H7 (cell line): ENCODE results near the gene PHACTR2. TPM values are rescaled to one million over a fixed set of nuclear protein-coding genes. Genes with fewer than 3 reads are reported as not detected.
A peak's percentile ranks its signal among the peaks of the same experiment; 100 is the strongest.
"Not testable (repeated sequence)": the region's sequence is repeated elsewhere in the genome, so short reads cannot be mapped to it uniquely, and the experiment has no call there.

ENCODE experiments used
- DNase-seq: peaks from one replicate; pipeline ENCODE4 v3.0.0; 2012
- H3K27me3 ChIP-seq: 2 replicates; pipeline ENCODE4 v1.6.0; 2011; ENCODE audit warnings: mild to moderate bottlenecking, low read length; ENCODE audit not compliant: control insufficient read depth, insufficient read depth
- H3K36me3 ChIP-seq: replicated peaks from 2 replicates; pipeline ENCODE4 v1.5.1; 2011; ENCODE audit warnings: low read length; ENCODE audit not compliant: control insufficient read depth, insufficient read depth
- H3K4me3 ChIP-seq: 2 replicates; pipeline ENCODE4 v1.5.1; 2011; ENCODE audit warnings: low read depth, mild to moderate bottlenecking, control low read depth, low read length, moderate library complexity; ENCODE audit not compliant: insufficient read depth
- total RNA-seq: library from RNA; depleted of rRNA; stranded (reverse); fragments of >200 nt; shearing (Covaris generic); gene quantifications from 2 replicates; pipeline ENCODE4 v1.2.3, GENCODE V29; 2014

Gene PHACTR2
- total RNA-seq, 1 experiment from 2014 or later = 35.1 TPM

DNA sequence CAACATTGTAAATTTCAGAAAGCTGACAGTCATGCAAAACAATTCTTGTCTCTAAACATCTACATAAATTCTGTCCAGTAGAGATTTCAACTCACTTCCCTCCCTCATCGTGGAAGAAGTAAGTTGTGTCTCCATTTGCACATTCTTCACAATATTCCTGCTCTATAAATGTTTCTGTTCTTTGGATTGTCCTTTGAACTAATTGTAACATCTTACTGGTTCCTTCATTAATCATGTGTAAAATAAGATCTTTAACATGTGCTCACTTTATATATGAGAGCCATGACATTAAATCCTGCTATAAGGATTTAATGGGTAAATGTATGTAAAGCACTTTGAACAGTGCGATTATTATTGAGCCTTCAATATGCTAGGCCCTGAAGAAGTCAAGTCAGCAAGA, 158.4 kb downstream of the PHACTR2 start:
- DNase-seq = no peak
- H3K27me3 ChIP-seq = no peaks in the 10 kb centered on the region
- H3K36me3 ChIP-seq = no peaks in the 10 kb centered on the region
- no peak overlapping the region for H3K4me3 ChIP-seq

DNA sequence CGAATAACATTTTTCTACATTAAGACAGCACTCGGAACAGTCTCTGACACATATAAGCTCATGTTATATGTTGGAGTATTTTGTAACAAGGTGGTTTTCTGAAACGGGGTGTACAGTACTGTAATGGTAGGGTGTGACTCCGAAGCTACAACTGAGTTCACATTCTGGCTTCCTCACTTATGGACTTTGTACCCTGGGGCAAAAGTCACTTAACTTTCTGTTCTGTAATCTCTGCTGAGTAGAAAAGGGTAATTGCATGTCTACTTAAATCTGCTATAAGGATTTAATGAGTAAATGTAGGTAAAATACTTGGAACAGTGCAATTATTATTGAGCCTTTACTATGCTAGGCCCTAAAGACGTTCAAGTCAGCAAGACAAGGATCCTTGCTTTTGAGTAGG, 160.6 kb downstream of the PHACTR2 start:
- no peak overlapping the region for H3K4me3 ChIP-seq
- H3K36me3 ChIP-seq = no peaks in the 10 kb centered on the region
- no peaks in the 10 kb centered on the region for H3K27me3 ChIP-seq
- no peak for DNase-seq

DNA sequence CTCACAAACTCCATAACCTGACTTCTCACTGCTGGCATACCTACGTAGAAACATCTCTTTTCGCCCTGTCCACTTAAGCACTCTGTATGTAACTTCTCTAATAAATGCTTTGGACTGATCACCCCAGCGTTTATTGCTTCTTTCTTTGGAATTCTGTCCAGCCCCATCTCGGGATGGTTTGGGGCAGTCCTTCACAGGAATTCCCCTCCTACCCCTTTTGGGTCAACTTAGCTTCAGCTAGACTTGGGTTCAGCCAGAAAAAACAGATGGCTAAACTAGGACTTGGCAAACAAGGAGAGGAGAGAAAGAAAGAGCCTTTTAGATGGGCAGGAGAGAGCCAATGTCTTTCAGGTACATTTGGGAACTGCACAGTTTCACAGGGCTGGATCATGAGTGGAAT, 161.4 kb downstream of the PHACTR2 start:
- DNase-seq = no peak
- no peaks in the 10 kb centered on the region for H3K36me3 ChIP-seq
- H3K27me3 ChIP-seq = no peaks in the 10 kb centered on the region
- no peak overlapping the region for H3K4me3 ChIP-seq

DNA sequence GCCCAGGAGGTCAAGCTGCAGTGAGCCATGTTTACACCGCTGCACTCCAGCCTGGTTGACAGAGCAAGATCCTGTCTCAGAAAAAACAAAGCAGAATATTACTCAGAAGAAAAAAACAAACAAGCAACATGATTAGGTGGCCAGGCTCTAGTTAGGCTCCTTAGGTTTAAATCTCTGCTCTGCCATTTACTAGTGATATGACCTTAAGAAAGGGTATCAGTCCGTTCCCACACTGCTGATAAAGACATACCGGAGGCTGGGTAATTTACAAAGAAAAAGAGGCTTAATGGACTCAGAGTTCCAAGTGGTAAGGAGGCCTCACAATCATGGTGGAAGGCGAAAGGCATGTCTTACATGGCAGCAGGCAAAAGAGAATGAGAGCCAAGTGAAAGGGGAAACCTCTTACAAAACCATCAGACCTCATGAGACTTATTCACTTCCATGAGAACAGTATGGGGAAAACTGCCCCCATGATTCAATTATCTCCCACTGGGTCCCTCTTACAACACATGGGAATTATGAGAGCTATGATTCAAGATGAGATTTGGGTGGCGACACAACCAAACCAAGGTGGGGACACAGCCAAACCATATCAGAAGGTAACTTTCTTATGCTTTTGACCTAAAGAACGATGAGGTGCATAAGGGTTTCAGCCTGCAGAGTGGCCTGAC, 163.0 kb downstream of the PHACTR2 start:
- peaks cover 9% of the 10 kb centered on the region for H3K36me3 ChIP-seq
- no peaks in the 10 kb centered on the region for H3K27me3 ChIP-seq
- H3K4me3 ChIP-seq = no peak overlapping the region
- no peak for DNase-seq

DNA sequence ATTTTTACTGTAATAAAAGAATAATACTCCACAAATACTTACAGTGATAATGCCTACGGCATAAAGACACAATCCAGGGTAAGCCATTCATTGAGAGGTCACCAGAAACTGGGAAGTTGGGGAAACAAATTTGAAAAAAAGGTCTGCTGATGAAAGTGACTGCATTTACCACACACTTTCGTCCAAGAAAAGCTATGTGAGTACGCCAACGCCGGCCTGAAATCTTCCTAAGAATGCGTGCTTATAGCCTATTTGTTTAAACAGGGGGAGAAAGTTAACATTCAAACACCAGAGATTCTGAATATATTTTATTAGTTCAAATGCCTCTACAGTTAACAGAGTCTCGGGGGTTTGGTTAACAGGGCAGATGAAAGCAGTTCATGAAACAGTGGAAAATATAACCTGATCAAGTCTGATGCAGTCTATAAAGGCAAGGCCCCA, 164.7 kb downstream of the PHACTR2 start:
- peak overlapping the region; percentile 91 for H3K4me3 ChIP-seq
- DNase-seq = peak; percentile 17
- no peaks in the 10 kb centered on the region for H3K27me3 ChIP-seq
- peaks cover 22% of the 10 kb centered on the region for H3K36me3 ChIP-seq

DNA sequence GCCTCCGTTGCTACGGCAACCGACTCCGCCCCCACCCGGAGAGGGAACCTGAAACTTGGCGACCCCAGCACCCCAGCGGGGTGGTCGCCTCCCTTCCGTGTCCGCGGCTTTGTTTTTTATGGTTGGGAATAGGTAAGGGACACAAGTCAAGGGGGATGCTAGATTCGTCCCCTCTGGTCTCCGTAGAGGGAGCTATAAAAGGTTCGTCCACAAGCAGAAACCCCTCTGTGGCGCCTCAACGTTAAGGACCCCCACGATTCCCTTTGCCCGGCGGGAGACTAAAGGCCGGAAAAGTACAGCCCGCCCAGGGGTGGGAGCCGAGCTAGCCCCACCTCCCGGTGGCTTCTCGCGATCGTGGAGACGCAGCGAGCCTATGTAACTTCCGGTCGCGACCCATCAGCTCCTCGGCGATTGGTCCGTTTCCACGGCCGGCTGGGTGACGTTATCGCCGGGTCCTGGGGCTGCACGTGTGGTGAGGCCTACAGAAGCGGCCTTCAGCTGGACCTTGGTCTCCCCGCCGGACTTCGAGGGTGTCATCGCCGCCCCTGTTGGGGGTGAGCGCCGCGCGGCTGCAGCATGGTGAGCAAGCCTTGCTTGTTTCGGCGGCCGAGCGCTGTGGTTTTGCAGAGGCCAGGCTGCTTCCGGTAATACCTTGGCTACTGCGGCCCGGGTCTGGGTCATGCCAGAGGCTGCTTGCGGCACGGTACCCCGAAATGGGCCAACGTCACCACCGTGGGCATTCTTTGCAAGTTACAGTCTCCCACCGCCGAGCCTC, 165.3 kb downstream of the PHACTR2 start, which contains the start of gene LTV1:
TSS of gene LTV1 (plus strand) at position 437 of the 775 bp plus-strand sequence. CDS start at position 577, 140 bp downstream.
- Histone ChIP-seq H3K27me3 (no peaks in the 10 kb centered on the region), H3K4me3 (peak within 1 kb of the TSS; percentile 91), H3K36me3 (peaks cover 22% of the 10 kb centered on the region)
- DNase-seq = peak; percentile 97

DNA sequence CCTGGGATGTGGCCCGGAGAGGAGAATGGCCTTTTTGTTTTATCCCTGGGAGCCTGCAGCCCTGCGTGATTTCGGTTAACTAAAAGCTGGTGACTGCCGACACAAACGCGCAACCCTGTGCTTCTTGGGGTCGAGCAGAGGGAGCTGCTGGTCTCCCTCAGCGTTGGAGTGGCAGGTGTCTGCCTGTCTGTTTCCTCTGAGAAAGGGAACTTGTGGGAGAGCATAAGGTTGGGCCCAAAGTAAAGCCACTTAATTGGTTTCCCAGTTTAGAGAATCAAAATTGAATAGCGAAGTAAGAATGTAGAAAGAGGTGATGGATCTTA, 165.9 kb downstream of the PHACTR2 start:
- H3K27me3 ChIP-seq = no peaks in the 10 kb centered on the region
- H3K36me3 ChIP-seq = peaks cover 26% of the 10 kb centered on the region
- no peak for DNase-seq
- H3K4me3 ChIP-seq = peak overlapping the region; percentile 91

DNA sequence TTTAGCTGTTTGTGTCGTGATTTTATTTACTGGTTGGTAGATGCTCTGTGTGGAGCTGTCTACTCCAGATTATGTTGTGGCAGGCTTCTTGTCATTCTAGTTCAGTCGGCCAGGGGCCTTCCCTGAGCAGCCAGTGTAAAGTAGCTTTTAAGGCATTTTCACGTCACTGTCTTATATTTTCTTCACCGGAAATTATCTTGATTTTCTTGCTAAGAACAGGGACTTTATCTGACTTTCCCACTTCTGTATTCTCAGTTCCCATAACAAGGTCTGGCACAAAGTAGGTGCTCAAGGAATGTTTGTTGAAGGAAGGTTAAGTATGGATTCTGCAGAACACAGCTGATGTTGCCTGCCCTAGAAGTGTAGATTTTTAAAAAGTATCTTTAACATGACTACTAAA, 166.2 kb downstream of the PHACTR2 start:
- no peaks in the 10 kb centered on the region for H3K27me3 ChIP-seq
- peaks cover 27% of the 10 kb centered on the region for H3K36me3 ChIP-seq
- no peak for DNase-seq
- H3K4me3 ChIP-seq = peak overlapping the region; percentile 91

DNA sequence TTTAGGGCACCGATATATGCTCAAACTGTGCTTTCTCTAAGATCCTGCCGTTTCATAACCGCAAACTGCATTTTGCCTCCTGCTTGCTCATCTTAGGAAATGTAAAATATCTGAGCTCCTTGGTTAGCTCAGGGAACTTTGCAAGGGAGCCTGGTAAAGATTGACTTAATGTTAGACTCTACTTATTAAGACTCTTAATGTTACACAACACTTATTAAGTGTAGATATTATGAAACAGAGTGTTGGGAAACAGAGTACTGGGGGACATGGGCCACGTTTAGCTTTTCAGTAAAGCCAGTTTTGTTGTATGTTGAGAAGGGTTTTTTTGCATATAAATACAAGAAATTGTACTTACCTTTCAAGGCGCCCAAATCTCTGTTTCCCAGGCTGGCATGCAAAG, 167.3 kb downstream of the PHACTR2 start:
- no peaks in the 10 kb centered on the region for H3K27me3 ChIP-seq
- H3K36me3 ChIP-seq = peaks cover 29% of the 10 kb centered on the region
- H3K4me3 ChIP-seq = no peak overlapping the region
- no peak for DNase-seq

DNA sequence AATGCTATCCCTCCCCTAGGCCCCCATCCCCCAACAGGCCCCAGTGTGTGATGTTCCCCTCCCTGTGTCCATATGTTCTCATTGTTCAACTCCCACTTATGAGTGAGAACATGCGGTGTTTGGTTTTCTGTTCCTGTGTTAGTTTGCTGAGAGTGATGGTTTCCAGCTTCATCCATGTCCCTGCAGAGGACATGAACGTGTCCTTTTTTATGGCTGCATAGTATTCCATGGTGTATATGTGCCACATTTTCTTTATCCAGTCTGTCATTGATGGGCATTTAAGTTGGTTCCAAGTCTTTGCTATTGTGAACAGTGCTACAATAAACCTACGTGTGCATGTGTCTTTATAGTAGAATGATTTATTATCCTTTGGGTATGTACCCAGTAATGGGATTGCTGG, 173.9 kb downstream of the PHACTR2 start:
- H3K27me3 ChIP-seq, DNase-seq, H3K4me3 ChIP-seq: not testable (repeated sequence)
- peaks cover 14% of the 10 kb centered on the region for H3K36me3 ChIP-seq

DNA sequence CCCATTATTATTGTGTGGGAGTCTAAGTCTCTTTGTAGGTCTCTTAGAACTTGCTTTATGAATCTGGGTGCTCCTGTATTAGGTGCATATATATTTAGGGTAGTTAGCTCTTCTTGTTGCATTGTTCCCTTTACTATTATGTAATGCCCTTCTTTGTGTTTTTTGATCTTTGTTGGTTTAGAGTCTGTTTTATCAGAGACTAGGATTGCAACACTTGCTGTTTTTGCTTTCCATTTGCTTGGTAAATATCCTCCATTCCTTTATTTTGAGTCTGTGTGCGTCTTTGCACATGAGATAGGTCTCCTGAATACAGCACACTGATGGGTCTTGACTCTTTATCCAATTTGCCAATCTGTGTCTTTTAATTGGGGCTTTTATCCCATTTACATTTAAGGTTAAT, 177.3 kb downstream of the PHACTR2 start:
- H3K27me3 ChIP-seq, H3K4me3 ChIP-seq, DNase-seq: not testable (repeated sequence)
- H3K36me3 ChIP-seq = peaks cover 17% of the 10 kb centered on the region

DNA sequence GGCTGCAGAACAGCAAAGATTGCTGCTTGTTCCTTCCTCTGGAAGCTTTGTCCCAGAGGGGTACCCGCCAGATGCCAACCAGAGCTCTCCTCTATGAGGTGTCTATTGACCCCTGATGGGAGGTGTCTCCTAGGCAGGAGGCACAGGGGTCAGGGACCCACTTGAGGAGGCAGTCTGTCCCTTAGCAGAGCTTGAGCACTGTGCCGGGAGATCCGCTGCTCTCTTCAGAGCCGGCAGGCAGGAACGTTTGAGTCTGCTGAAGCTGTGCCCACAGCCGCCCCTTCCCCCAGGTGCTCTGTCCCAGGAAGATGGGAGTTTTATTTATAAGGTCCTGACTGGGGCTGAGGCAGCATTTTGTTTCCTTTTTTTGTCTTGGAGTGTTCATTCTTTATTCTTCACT, 179.0 kb downstream of the PHACTR2 start:
- DNase-seq = not testable (repeated sequence)
- peaks cover 18% of the 10 kb centered on the region for H3K36me3 ChIP-seq

DNA sequence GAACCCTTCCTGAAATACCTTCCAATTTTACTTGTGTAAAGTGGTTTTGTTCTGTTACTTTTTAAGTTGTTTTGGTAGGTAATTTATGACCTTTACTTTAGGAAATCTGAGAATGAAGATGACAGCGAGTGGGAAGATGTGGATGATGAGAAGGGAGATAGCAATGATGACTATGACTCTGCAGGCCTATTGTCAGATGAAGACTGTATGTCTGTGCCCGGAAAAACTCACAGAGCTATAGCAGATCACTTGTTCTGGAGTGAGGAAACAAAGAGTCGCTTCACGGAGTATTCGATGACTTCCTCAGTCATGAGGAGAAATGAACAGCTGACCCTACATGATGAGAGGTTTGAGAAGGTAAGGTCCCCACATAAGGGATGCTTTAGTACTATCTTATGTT, 179.9 kb downstream of the PHACTR2 start:
- no peaks in the 10 kb centered on the region for H3K27me3 ChIP-seq
- DNase-seq = no peak
- H3K36me3 ChIP-seq = peaks cover 21% of the 10 kb centered on the region
- no peak overlapping the region for H3K4me3 ChIP-seq

More for the DNA sequence above, 179.0 kb downstream of the PHACTR2 start:
- not testable (repeated sequence) for H3K4me3 ChIP-seq, H3K27me3 ChIP-seq

DNA sequence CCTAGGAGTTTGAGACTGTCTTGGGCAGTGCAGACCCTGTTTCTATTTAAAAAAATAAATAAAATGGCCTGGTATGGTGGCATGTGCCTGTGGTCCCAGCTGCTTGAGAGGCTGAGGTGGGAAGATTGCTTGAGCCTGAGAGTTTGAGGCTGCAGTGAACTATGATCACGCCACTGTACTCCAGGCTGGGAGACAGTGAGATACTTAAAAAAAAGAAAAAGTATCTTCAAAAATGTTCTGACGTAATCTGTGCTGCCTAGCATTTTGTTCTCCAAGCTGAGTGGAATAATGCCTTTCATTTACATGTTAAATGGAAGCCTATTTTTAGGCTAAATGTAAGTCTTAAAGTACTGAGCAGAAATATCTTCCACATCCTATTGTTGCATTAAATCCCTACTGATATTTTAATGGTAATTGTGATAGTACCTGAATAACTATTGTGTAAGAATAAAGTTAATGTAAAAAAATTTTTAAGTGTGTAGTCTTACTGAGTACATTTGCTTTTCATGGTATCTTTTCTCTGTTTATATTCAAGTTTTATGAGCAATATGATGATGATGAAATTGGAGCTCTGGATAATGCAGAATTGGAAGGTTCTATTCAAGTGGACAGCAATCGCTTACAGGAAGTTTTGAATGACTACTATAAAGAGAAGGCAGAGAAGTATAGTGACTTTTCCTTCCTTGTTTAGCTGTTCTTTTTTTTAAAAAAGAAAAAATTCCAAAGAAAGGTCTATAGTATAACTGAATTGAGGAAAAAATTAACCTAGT, 182.3 kb downstream of the PHACTR2 start:
- peaks cover 25% of the 10 kb centered on the region for H3K36me3 ChIP-seq
- DNase-seq = no peak
- no peaks in the 10 kb centered on the region for H3K27me3 ChIP-seq
- no peak overlapping the region for H3K4me3 ChIP-seq

DNA sequence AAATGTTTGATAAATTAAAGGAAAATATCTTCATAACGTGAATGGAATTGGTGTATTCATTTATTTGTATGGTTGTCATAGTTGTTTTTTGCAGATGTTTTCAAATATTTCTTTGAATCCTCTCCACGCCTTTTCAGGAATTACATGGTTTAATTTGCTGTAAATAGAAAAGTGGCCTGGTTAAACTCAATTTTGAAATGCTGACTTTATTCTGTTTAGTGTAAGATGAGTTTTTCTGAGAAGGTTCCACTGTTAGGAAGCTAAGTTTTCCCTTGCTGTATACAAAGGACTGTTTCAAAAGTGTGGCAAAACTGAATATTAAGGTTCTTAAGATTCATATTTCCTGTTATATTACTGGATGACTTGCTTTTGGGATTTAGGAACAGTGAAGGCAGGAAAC, 186.0 kb downstream of the PHACTR2 start:
- DNase-seq = no peak
- H3K36me3 ChIP-seq = peaks cover 14% of the 10 kb centered on the region
- no peak overlapping the region for H3K4me3 ChIP-seq

More for the DNA sequence above, 186.0 kb downstream of the PHACTR2 start:
- H3K27me3 ChIP-seq = no peaks in the 10 kb centered on the region
